Epithelial cell of proximal tubule (primary cell): ENCODE measurements around the gene TMEM200B. TPM values are rescaled to one million over a fixed set of nuclear protein-coding genes. Genes with fewer than 3 reads are reported as not detected.
"Not testable (repeated sequence)": the region's sequence is repeated elsewhere in the genome, so short reads cannot be mapped to it uniquely, and the experiment has no call there.

Experiments
- DNase-seq: peaks from one replicate; pipeline ENCODE4 v3.0.0-alpha.2; 2011; ENCODE audit warnings: low read depth
- H3K4me3 ChIP-seq: 2 replicates; pipeline ENCODE4 v1.5.1; 2011; ENCODE audit warnings: low read depth, mild to moderate bottlenecking, low read length
- total RNA-seq: library from RNA; depleted of rRNA; stranded (reverse); fragments of >200 nt; gene quantifications from 2 replicates; pipeline ENCODE4 v1.2.3, GENCODE V29; 2015
- TF ChIP-seq, protein P1 (sequence below): conservative IDR thresholded peaks from 2 replicates; pipeline ENCODE4 v1.5.1; 2012; ENCODE audit warnings: low read depth, mild to moderate bottlenecking, low read length

The TMEM200B gene
- total RNA-seq, 1 donor from 2014 or later, result 6.9 TPM

GRCh38 chr1:29112705-29113412 lies 10.8 kb downstream of the TMEM200B start:
- TF ChIP-seq, protein P1, sequence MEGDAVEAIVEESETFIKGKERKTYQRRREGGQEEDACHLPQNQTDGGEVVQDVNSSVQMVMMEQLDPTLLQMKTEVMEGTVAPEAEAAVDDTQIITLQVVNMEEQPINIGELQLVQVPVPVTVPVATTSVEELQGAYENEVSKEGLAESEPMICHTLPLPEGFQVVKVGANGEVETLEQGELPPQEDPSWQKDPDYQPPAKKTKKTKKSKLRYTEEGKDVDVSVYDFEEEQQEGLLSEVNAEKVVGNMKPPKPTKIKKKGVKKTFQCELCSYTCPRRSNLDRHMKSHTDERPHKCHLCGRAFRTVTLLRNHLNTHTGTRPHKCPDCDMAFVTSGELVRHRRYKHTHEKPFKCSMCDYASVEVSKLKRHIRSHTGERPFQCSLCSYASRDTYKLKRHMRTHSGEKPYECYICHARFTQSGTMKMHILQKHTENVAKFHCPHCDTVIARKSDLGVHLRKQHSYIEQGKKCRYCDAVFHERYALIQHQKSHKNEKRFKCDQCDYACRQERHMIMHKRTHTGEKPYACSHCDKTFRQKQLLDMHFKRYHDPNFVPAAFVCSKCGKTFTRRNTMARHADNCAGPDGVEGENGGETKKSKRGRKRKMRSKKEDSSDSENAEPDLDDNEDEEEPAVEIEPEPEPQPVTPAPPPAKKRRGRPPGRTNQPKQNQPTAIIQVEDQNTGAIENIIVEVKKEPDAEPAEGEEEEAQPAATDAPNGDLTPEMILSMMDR, result no peak
- no peak overlapping the region for H3K4me3 ChIP-seq
- no peak for DNase-seq

DNA sequence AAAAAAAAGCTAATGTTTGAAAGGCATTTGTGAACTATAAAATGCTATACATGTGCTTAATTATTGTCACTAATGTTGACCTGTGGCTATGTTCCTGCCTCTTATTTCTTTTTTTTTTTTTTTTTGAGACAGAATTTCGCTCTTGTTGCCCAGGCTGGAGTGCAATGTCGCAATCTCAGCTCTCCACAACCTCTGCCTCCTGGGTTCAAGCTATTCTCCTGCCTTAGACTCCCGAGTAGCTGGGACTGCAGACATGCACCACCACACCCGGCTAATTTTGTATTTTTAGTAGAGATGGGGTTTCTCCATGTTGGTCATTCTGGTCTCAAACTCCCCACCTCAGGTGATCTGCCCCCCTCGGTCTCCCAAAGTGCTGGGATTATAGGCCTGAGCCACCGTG lies 15.7 kb downstream of the TMEM200B start:
- H3K4me3 ChIP-seq, result not testable (repeated sequence)

GRCh38 chr1:29105822-29106221 lies 17.9 kb downstream of the TMEM200B start:
- TF ChIP-seq, protein P1, result no peak
- no peak overlapping the region for H3K4me3 ChIP-seq
- DNase-seq, result no peak

More for the DNA sequence above, 15.7 kb downstream of the TMEM200B start:
- not testable (repeated sequence) for DNase-seq

DNA sequence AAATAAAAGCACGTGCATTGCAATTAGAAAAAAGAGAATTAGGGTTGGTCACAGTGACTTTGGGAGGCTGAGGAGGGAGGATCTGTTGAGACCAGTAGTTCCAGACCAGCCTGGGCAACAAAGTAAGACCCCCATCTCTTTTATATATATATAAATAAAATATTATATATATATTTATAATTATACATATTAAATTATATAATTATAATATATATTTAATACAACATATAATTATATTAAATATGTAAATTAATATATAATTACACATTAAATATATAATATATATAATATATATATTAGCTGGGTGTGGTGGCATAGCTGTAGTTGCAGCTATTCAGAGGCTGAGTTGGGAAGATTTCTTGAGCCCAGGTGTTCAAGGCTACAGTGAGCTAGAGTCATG lies 23.2 kb downstream of the TMEM200B start:
- TF ChIP-seq, protein P1, result no peak
- DNase-seq, result no peak
- no peak overlapping the region for H3K4me3 ChIP-seq

GRCh38 chr1:29099286-29099685 lies 24.4 kb downstream of the TMEM200B start:
- TF ChIP-seq, protein P1, result no peak

DNA sequence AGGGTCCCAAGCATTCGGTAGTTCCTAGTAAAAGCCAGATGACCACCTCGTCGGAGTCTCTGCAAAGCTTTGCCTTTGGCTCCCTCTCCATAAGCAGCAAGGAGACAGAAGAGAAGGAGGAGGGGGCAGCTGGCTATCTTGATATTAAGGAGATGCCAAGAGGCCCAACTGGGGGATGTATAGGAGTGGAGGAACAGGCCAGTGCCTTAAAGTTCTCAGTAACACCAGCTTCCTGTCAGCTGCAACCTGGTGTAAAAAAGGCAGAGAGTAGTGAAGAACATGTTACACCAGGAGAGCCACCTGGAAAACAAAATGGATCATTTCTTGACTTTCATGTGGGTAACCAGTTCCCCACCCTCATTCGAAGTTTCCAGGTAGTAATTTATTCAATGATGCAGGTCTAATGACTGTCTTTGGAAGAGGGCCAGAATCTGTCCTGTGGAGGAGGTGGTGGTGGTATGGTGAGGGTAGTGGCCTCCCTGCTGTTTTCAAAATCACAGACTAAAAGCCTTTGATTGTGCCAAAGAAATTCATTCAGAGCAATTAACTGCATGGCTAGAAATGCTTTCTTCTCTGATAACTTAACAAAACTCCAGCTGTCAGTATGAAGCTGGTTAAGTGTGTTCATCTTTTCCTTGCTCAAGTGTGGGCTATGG lies 27.3 kb downstream of the TMEM200B start:
- no peak for DNase-seq

More at GRCh38 chr1:29099286-29099685, 24.4 kb downstream of the TMEM200B start:
- H3K4me3 ChIP-seq, result no peak overlapping the region
- no peak for DNase-seq

DNA sequence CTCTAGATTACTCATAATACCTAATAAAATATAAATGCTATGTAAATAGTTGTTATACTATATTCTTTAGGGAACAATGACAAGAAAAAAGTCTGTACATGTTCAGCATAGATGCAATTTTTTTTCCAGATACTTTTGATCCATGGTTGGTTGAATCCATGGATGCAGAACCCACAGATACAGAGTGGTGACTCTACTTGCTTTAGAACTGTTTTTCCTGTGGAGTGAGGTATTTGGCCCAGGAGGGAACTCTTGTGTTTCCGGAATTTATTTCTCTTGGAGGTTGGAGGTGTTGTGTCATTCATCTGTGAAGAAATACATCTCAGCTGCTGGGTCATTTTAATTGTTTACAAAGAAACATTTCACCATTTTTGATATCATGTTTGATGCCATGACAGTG lies 28.7 kb downstream of the TMEM200B start:
- TF ChIP-seq, protein P1, result no peak
- DNase-seq, result no peak
- H3K4me3 ChIP-seq, result no peak overlapping the region

More for the DNA sequence above, 27.3 kb downstream of the TMEM200B start:
- TF ChIP-seq, protein P1, result no peak
- H3K4me3 ChIP-seq, result no peak overlapping the region
